Activated naive CD4-positive, alpha-beta T cell treated with anti-CD3 and anti-CD28 coated beads, Interleukin-2, amount 10 ng/mL, durations not matched to agents 7 days and 5 days (primary cell): ENCODE measurements around the gene PRPSAP2.
A peak's percentile ranks its signal among the peaks of the same experiment; 100 is the strongest.
"Not testable (repeated sequence)": the region's sequence is repeated elsewhere in the genome, so short reads cannot be mapped to it uniquely, and the experiment has no call there.

Experiments
- CTCF ChIA-PET: fragments of 350-600 bp; sonication (Branson Sonifier 250); formaldehyde crosslinking; loops from one replicate; lab custom pipeline; 2021; ENCODE audit warnings: antibody characterized with exemption; lab: Charles Lee
- DNase-seq: peaks from one replicate; pipeline ENCODE4 v3.0.0-alpha.2; 2020
- H3K27ac Mint-ChIP-seq: one replicate; pipeline ENCODE4 v1.8.0; 2021; ENCODE audit warnings: mild to moderate bottlenecking, moderate library complexity, mixed read lengths
- H3K27me3 Mint-ChIP-seq: one replicate; pipeline ENCODE4 v1.8.0; 2021; ENCODE audit warnings: mild to moderate bottlenecking, mixed read lengths
- H3K36me3 Mint-ChIP-seq: one replicate; pipeline ENCODE4 v1.8.0; 2021; ENCODE audit warnings: mixed read lengths
- H3K4me1 Mint-ChIP-seq: one replicate; pipeline ENCODE4 v1.8.0; 2021; ENCODE audit warnings: mixed read lengths
- H3K4me3 Mint-ChIP-seq: one replicate; pipeline ENCODE4 v1.8.0; 2021; ENCODE audit warnings: mild to moderate bottlenecking, moderate library complexity, mixed read lengths
- H3K9me3 Mint-ChIP-seq: one replicate; pipeline ENCODE4 v1.8.0; 2021; ENCODE audit warnings: mixed read lengths

PRPSAP2 gene

GRCh38 chr17:18944646-18945045, 86.7 kb downstream of the PRPSAP2 start:
- H3K36me3 Mint-ChIP-seq = no peaks in the 10 kb centered on the region
- no peaks in the 10 kb centered on the region for H3K9me3 Mint-ChIP-seq
- no peak overlapping the region for H3K4me3 Mint-ChIP-seq
- CTCF ChIA-PET = no interaction called here
- no peak overlapping the region for H3K27ac Mint-ChIP-seq
- peaks cover 76% of the 10 kb centered on the region for H3K27me3 Mint-ChIP-seq
- no peaks in the 10 kb centered on the region for H3K4me1 Mint-ChIP-seq
- DNase-seq = no peak

GRCh38 chr17:18946536-18946935, 88.6 kb downstream of the PRPSAP2 start:
- Mint-ChIP-seq H3K36me3 (no peaks in the 10 kb centered on the region), H3K4me3 (no peak overlapping the region), H3K27ac (no peak overlapping the region), H3K9me3 (no peaks in the 10 kb centered on the region), H3K4me1 (no peaks in the 10 kb centered on the region), H3K27me3 (peaks cover 81% of the 10 kb centered on the region)
- no peak for DNase-seq
- CTCF ChIA-PET = interaction anchor here (1.0 kb wide), 1 partner anchor 321 kb away, joined by 3 read pairs; no protein-coding TSS in a partner anchor

- H3K4me1 Mint-ChIP-seq = no peaks in the 10 kb centered on the region
- no peak overlapping the region for H3K27ac Mint-ChIP-seq
- no peak overlapping the region for H3K4me3 Mint-ChIP-seq
Measured at GRCh38 chr17:18947866-18948265, 89.9 kb downstream of the PRPSAP2 start.

GRCh38 chr17:18948476-18949006, 90.6 kb downstream of the PRPSAP2 start:
- DNase-seq = no peak
- Mint-ChIP-seq H3K9me3 (no peaks in the 10 kb centered on the region), H3K27ac (no peak overlapping the region), H3K4me1 (peaks cover 2% of the 10 kb centered on the region), H3K36me3 (no peaks in the 10 kb centered on the region), H3K4me3 (no peak overlapping the region), H3K27me3 (peaks cover 76% of the 10 kb centered on the region)
- CTCF ChIA-PET = interaction anchor here (1.1 kb wide), 1 partner anchor 13 kb away, joined by 5 read pairs; no protein-coding TSS in a partner anchor

More at GRCh38 chr17:18947866-18948265, 89.9 kb downstream of the PRPSAP2 start:
- no peaks in the 10 kb centered on the region for H3K9me3 Mint-ChIP-seq
- CTCF ChIA-PET = interaction anchor here (1.1 kb wide), 1 partner anchor 13 kb away, joined by 5 read pairs; no protein-coding TSS in a partner anchor
- no peaks in the 10 kb centered on the region for H3K36me3 Mint-ChIP-seq
- peaks cover 83% of the 10 kb centered on the region for H3K27me3 Mint-ChIP-seq
- DNase-seq = no peak

- no peaks in the 10 kb centered on the region for H3K9me3 Mint-ChIP-seq
- DNase-seq = no peak
- H3K36me3 Mint-ChIP-seq = peaks cover 3% of the 10 kb centered on the region
- no peak overlapping the region for H3K4me3 Mint-ChIP-seq
- CTCF ChIA-PET = interaction anchor here (0.8 kb wide), 1 partner anchor 12 kb away, joined by 3 read pairs; no protein-coding TSS in a partner anchor
- H3K27me3 Mint-ChIP-seq = peaks cover 76% of the 10 kb centered on the region
- peaks cover 11% of the 10 kb centered on the region for H3K4me1 Mint-ChIP-seq
- H3K27ac Mint-ChIP-seq = no peak overlapping the region
Measured at GRCh38 chr17:18949566-18949965, 91.6 kb downstream of the PRPSAP2 start.

GRCh38 chr17:18950346-18950745, 92.4 kb downstream of the PRPSAP2 start:
- no peak overlapping the region for H3K27ac Mint-ChIP-seq
- CTCF ChIA-PET = no interaction called here
- peaks cover 72% of the 10 kb centered on the region for H3K27me3 Mint-ChIP-seq
- H3K4me1 Mint-ChIP-seq = peaks cover 19% of the 10 kb centered on the region
- peaks cover 3% of the 10 kb centered on the region for H3K36me3 Mint-ChIP-seq
- DNase-seq = no peak
- H3K4me3 Mint-ChIP-seq = no peak overlapping the region
- no peaks in the 10 kb centered on the region for H3K9me3 Mint-ChIP-seq

GRCh38 chr17:18950944-18951905, 93.3 kb downstream of the PRPSAP2 start:
- CTCF ChIA-PET = no interaction called here
- peaks cover 3% of the 10 kb centered on the region for H3K36me3 Mint-ChIP-seq
- H3K4me1 Mint-ChIP-seq = peaks cover 25% of the 10 kb centered on the region
- H3K9me3 Mint-ChIP-seq = no peaks in the 10 kb centered on the region
- H3K4me3 Mint-ChIP-seq = no peak overlapping the region
- H3K27me3 Mint-ChIP-seq = peaks cover 67% of the 10 kb centered on the region
- DNase-seq = no peak
- no peak overlapping the region for H3K27ac Mint-ChIP-seq

- Mint-ChIP-seq H3K4me1 (peaks cover 34% of the 10 kb centered on the region), H3K4me3 (no peak within 1 kb of the TSS), H3K9me3 (peaks cover 2% of the 10 kb centered on the region), H3K27ac (no peak within 1 kb of the TSS), H3K27me3 (peaks cover 58% of the 10 kb centered on the region), H3K36me3 (peaks cover 3% of the 10 kb centered on the region)
- no peak for DNase-seq
- CTCF ChIA-PET = no interaction called here
Measured at GRCh38 chr17:18951941-18952842, 94.3 kb downstream of the PRPSAP2 start, which contains the start of gene SLC5A10. SLC5A10 (plus strand) TSS chr17:18952165; CDS start chr17:18952206, 41 bp downstream.

- peaks cover 3% of the 10 kb centered on the region for H3K36me3 Mint-ChIP-seq
- DNase-seq = no peak
- H3K27me3 Mint-ChIP-seq = peaks cover 47% of the 10 kb centered on the region
- H3K4me1 Mint-ChIP-seq = peaks cover 38% of the 10 kb centered on the region
- H3K4me3 Mint-ChIP-seq = no peak overlapping the region
- CTCF ChIA-PET = no interaction called here
- H3K27ac Mint-ChIP-seq = no peak overlapping the region
- H3K9me3 Mint-ChIP-seq = peaks cover 2% of the 10 kb centered on the region
Measured at GRCh38 chr17:18953231-18953728, 95.3 kb downstream of the PRPSAP2 start.

GRCh38 chr17:18954321-18954720, 96.4 kb downstream of the PRPSAP2 start:
- peaks cover 41% of the 10 kb centered on the region for H3K27me3 Mint-ChIP-seq
- H3K36me3 Mint-ChIP-seq = peaks cover 3% of the 10 kb centered on the region
- peak overlapping the region; percentile 82 for H3K27ac Mint-ChIP-seq
- no peak overlapping the region for H3K4me3 Mint-ChIP-seq
- H3K9me3 Mint-ChIP-seq = peaks cover 2% of the 10 kb centered on the region
- CTCF ChIA-PET = no interaction called here
- H3K4me1 Mint-ChIP-seq = peaks cover 38% of the 10 kb centered on the region
- peak; percentile 18 for DNase-seq

- Mint-ChIP-seq H3K36me3 (peaks cover 3% of the 10 kb centered on the region), H3K27me3 (peaks cover 34% of the 10 kb centered on the region), H3K27ac (peak overlapping the region; percentile 81), H3K4me3 (no peak overlapping the region), H3K9me3 (peaks cover 2% of the 10 kb centered on the region), H3K4me1 (peaks cover 38% of the 10 kb centered on the region)
- CTCF ChIA-PET = interaction anchor here (0.6 kb wide), 1 partner anchor 105 kb away, joined by 3 read pairs; no protein-coding TSS in a partner anchor
- no peak for DNase-seq
Measured at GRCh38 chr17:18955009-18955408, 97.1 kb downstream of the PRPSAP2 start.

- Mint-ChIP-seq H3K27ac (peak overlapping the region; percentile 81), H3K27me3 (peaks cover 24% of the 10 kb centered on the region), H3K4me1 (peaks cover 44% of the 10 kb centered on the region)
- H3K4me3 Mint-ChIP-seq, DNase-seq, H3K36me3 Mint-ChIP-seq, CTCF ChIA-PET, H3K9me3 Mint-ChIP-seq: not testable (repeated sequence)
Measured at GRCh38 chr17:18956021-18956420, 98.1 kb downstream of the PRPSAP2 start.

- CTCF ChIA-PET = interaction anchor here (1.4 kb wide), 1 partner anchor 331 kb away, joined by 4 read pairs; no protein-coding TSS in a partner anchor
- Mint-ChIP-seq H3K4me1 (peaks cover 44% of the 10 kb centered on the region), H3K4me3 (no peak overlapping the region), H3K9me3 (peaks cover 2% of the 10 kb centered on the region), H3K27me3 (peaks cover 18% of the 10 kb centered on the region), H3K27ac (peak overlapping the region; percentile 37), H3K36me3 (peaks cover 3% of the 10 kb centered on the region)
- DNase-seq = peak; percentile 14
Measured at GRCh38 chr17:18956581-18956980, 98.7 kb downstream of the PRPSAP2 start.
